ENCODE results near the gene MAD1L1. TPM values are rescaled to one million over a fixed set of nuclear protein-coding genes. Genes with fewer than 3 reads are reported as not detected.

Gene MAD1L1
- polyA plus RNA-seq, 2 donors: 18.0 to 24.9 TPM

DNA sequence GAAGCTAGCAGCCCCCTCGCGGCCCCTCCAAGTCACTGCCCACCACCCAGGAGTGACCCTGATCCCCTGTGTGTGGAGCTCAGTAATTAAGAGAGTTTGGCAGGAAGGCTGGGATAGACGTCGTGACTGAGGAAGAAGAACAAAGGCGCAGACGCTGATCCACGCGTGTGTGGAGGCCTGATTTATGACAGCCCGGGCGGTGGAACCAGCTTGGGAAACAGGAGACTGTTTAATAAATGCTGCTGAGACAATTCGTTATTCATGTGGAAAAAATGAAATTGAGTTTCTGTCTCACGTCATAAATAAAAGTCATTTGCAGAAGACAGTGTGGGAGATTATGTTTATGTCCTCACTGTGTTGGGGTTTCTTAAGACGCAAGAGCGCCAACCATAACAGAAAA lies 431.8 kb downstream of the MAD1L1 start:
- Histone ChIP-seq H3K27me3 (ENCODE audit: control insufficient read depth in 1 of 2, insufficient read depth in 2 of 2, low read length in 2 of 2) (no peaks in the 10 kb centered on the region), H3K4me3 (ENCODE audit: low read depth in 1 of 2, low read length in 2 of 2) (no peak overlapping the region), H3K27ac (ENCODE audit: low read depth in 2 of 2, low read length in 1 of 2) (no peak overlapping the region), H3K4me1 (ENCODE audit: control insufficient read depth in 2 of 2, insufficient read depth in 2 of 2, low read length in 1 of 2) (no peaks in the 10 kb centered on the region), H3K36me3 (ENCODE audit: control insufficient read depth in 2 of 2, insufficient read depth in 2 of 2, low read length in 1 of 2) (no peaks in the 10 kb centered on the region), H3K9me3 (ENCODE audit: control insufficient read depth in 2 of 2, insufficient read depth in 1 of 2, low read depth in 1 of 2, low read length in 1 of 2) (peaks cover 1 to 2% of the 10 kb centered on the region in 2 donors)
- WGBS, 2 donors: 45 to 67% methylated on average over 14 of the region's 14 CpGs

DNA sequence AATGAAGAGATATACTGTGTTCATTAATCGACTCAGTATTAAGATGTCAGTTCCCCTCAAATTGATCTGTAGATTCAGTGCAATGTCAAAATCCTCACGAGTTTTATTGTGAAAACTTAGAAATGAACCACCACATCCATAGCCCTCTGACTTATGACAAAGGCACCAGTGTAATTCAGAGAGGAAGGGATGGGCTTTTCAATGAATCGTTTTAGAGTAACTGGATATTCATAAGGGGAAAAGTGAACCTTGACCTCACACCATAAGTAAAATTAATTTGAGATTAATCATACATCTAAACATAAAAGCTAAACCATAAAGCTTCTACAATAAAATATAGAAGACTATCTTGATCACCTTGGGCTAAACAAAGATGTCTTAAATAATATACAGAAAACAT lies 434.6 kb downstream of the MAD1L1 start:
- H3K27me3 ChIP-seq (ENCODE audit: control insufficient read depth in 1 of 2, insufficient read depth in 2 of 2, low read length in 2 of 2): no peaks in the 10 kb centered on the region
- WGBS, 2 donors: 57 to 66% methylated on average over 3 of the region's 3 CpGs
- H3K27ac ChIP-seq (ENCODE audit: low read depth in 2 of 2, low read length in 1 of 2): no peak overlapping the region
- no peak overlapping the region for H3K4me3 ChIP-seq (ENCODE audit: low read depth in 1 of 2, low read length in 2 of 2)
- peaks cover 2 to 9% of the 10 kb centered on the region in 2 donors for H3K9me3 ChIP-seq (ENCODE audit: control insufficient read depth in 2 of 2, insufficient read depth in 1 of 2, low read depth in 1 of 2, low read length in 1 of 2)
- H3K4me1 ChIP-seq (ENCODE audit: control insufficient read depth in 2 of 2, insufficient read depth in 2 of 2, low read length in 1 of 2): no peaks in the 10 kb centered on the region
- no peaks in the 10 kb centered on the region for H3K36me3 ChIP-seq (ENCODE audit: control insufficient read depth in 2 of 2, insufficient read depth in 2 of 2, low read length in 1 of 2)

DNA sequence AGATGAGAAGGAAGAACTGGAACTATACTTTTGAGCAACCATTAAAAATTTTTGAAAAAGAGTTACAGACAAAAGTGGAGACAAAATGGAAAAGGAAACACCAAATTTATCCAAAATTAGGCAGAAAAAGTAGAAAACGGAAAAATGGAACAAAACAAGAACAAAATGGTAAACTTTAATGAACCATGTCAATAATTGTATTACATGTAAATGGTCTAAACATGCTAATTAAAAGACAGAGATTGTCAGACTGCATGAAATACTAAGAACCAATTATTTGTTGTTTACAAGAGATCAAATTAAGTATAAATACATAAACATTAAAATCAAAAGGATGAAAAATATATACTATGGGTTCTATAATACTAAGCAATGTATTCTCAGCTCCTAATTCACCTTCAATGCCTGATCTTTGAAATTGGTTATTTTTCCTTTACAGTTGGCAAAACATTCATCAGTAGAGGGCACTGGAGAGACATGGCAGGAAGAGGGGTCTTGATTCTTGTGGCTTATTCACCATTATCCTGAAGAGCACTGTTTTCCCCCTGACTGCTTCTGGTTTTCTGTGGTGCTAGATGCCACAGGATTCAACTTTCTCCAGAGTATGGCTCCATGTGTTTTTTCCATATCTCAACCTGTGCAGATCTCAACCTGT lies 437.7 kb downstream of the MAD1L1 start:
- no peak overlapping the region for H3K4me3 ChIP-seq (ENCODE audit: low read depth in 1 of 2, low read length in 2 of 2)
- peaks cover 0 to 9% of the 10 kb centered on the region in 2 donors for H3K9me3 ChIP-seq (ENCODE audit: control insufficient read depth in 2 of 2, insufficient read depth in 1 of 2, low read depth in 1 of 2, low read length in 1 of 2)
- no peaks in the 10 kb centered on the region for H3K4me1 ChIP-seq (ENCODE audit: control insufficient read depth in 2 of 2, insufficient read depth in 2 of 2, low read length in 1 of 2)
- 18% methylated on average over 1 of the region's 1 CpG for WGBS, 2 donors
- H3K27me3 ChIP-seq (ENCODE audit: control insufficient read depth in 1 of 2, insufficient read depth in 2 of 2, low read length in 2 of 2): no peaks in the 10 kb centered on the region
- no peak overlapping the region for H3K27ac ChIP-seq (ENCODE audit: low read depth in 2 of 2, low read length in 1 of 2)
- H3K36me3 ChIP-seq (ENCODE audit: control insufficient read depth in 2 of 2, insufficient read depth in 2 of 2, low read length in 1 of 2): no peaks in the 10 kb centered on the region

DNA sequence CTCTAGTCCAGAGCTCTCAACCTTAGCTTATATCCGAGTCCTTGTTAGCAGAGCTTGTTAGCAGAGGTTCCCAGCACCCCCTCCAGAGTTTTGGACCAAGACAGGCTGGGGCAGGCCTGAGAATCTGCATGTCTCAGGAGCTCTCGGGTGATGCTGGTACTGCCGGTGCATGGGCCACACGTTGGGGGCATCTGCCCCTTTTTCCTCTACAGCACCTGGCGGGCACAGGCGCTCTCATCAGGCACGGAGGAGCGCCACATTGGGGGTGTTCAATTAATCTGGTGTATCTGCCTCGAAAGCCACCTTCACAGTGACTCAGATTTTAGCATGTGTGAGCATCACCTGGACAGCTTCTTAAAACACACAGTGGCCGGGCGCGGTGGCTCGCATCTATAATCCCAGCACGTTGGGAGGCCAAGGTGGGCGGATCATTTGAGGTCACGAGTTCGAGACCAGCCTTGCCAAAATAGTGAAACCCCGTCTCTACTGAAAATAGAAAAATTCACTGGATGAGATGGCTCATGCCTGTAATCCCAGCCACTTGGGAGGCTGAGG lies 445.0 kb downstream of the MAD1L1 start:
- Histone ChIP-seq H3K4me3 (ENCODE audit: low read depth in 1 of 2, low read length in 2 of 2) (no peak overlapping the region), H3K27me3 (ENCODE audit: control insufficient read depth in 1 of 2, insufficient read depth in 2 of 2, low read length in 2 of 2) (peaks cover 0 to 4% of the 10 kb centered on the region in 2 donors), H3K4me1 (ENCODE audit: control insufficient read depth in 2 of 2, insufficient read depth in 2 of 2, low read length in 1 of 2) (no peaks in the 10 kb centered on the region), H3K36me3 (ENCODE audit: control insufficient read depth in 2 of 2, insufficient read depth in 2 of 2, low read length in 1 of 2) (no peaks in the 10 kb centered on the region), H3K27ac (ENCODE audit: low read depth in 2 of 2, low read length in 1 of 2) (no peak overlapping the region), H3K9me3 (ENCODE audit: control insufficient read depth in 2 of 2, insufficient read depth in 1 of 2, low read depth in 1 of 2, low read length in 1 of 2) (peaks cover 0 to 2% of the 10 kb centered on the region in 2 donors)
- WGBS, 2 donors: 84 to 91% methylated on average over 18 of the region's 18 CpGs

DNA sequence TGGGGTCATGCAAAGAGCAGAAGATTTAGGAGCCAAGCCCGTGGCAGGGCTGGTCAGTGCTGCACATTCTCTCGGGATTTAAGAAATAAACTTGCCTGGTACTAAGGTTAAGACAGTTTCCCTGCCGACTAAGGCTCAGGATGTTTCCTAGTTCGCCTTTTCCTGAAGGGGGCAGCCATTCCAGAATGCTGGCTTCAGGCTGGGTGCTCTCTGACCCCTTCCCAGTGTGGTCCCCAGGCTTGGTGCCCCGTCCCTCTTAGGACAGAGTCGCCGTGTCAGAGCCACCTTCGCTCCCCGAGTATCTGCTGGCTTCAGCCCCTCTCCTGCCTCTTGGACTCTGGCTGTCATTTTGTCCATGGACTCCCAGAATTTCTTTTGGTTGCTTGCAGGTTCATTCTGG lies 445.5 kb downstream of the MAD1L1 start:
- Histone ChIP-seq H3K27ac (ENCODE audit: low read depth in 2 of 2, low read length in 1 of 2) (no peak overlapping the region), H3K27me3 (ENCODE audit: control insufficient read depth in 1 of 2, insufficient read depth in 2 of 2, low read length in 2 of 2) (peaks cover 0 to 4% of the 10 kb centered on the region in 2 donors), H3K36me3 (ENCODE audit: control insufficient read depth in 2 of 2, insufficient read depth in 2 of 2, low read length in 1 of 2) (no peaks in the 10 kb centered on the region), H3K4me1 (ENCODE audit: control insufficient read depth in 2 of 2, insufficient read depth in 2 of 2, low read length in 1 of 2) (no peaks in the 10 kb centered on the region), H3K9me3 (ENCODE audit: control insufficient read depth in 2 of 2, insufficient read depth in 1 of 2, low read depth in 1 of 2, low read length in 1 of 2) (peaks cover 0 to 2% of the 10 kb centered on the region in 2 donors), H3K4me3 (ENCODE audit: low read depth in 1 of 2, low read length in 2 of 2) (no peak overlapping the region)
- WGBS, 2 donors: 76 to 80% methylated on average over 9 of the region's 9 CpGs

DNA sequence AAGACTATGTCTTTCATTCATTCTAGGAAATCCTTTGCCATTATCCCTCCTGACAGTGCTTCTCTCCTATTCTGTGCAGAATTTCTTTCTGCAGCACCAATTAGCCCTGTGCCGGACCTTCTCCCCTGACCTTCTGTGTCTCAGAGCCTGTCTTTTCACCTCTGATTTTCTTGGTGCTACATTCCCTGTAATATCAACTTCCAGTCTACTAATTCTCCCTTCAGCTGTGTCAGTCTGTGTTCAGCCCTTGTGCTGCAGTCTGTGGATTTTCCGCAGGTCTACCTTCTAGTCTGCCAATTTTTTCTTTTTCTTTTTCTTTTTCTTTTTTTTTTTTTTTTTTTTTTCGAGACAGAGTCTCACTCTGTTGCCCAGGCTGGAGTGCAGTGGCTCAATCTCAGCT lies 446.9 kb downstream of the MAD1L1 start:
- no peaks in the 10 kb centered on the region for H3K36me3 ChIP-seq (ENCODE audit: control insufficient read depth in 2 of 2, insufficient read depth in 2 of 2, low read length in 1 of 2)
- H3K9me3 ChIP-seq (ENCODE audit: control insufficient read depth in 2 of 2, insufficient read depth in 1 of 2, low read depth in 1 of 2, low read length in 1 of 2): peaks cover 0 to 2% of the 10 kb centered on the region in 2 donors
- no peak overlapping the region for H3K4me3 ChIP-seq (ENCODE audit: low read depth in 1 of 2, low read length in 2 of 2)
- H3K4me1 ChIP-seq (ENCODE audit: control insufficient read depth in 2 of 2, insufficient read depth in 2 of 2, low read length in 1 of 2): no peaks in the 10 kb centered on the region
- whole genome bisulfite sequencing, 2 donors: 88 to 93% methylated on average over 3 of the region's 3 CpGs
- peaks cover 0 to 4% of the 10 kb centered on the region in 2 donors for H3K27me3 ChIP-seq (ENCODE audit: control insufficient read depth in 1 of 2, insufficient read depth in 2 of 2, low read length in 2 of 2)
- no peak overlapping the region for H3K27ac ChIP-seq (ENCODE audit: low read depth in 2 of 2, low read length in 1 of 2)

DNA sequence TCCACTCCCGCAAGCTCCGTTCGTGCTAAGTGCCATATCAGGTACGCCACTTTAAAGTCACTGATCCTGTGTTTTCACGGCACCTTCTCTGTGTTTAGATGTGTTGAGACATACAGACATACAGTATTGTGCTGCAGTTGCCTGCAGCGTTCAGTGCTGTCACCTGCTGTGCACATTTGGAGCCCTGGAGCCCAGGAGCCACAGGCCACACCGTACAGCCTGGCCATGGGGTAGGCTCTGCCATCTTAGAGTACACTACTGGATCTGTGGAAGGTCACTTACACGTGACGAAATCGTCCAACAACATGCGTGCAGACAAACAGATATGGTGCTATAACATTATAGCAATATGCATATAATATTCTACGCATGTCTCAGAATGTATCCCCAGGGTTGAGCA lies 451.4 kb downstream of the MAD1L1 start:
- WGBS, 2 donors: 92 to 95% methylated on average over 12 of the region's 12 CpGs

DNA sequence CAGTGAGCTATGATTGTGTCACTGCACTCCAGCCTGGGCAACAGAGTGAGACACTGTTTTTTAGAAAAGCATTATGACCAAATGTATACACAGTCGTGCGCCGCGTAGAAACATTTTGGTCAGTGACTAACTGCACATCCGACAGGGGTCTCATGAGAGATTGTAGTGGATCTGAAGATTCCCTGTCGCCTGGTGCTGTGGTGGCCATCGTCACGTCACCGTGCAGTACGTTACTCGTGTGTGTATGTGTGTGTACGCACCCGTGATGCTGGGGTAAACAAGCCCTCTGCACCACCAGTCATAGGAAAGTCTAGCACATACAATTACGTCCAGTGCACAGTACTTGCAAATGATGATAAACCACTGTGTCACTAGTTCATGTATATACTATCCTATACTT lies 453.3 kb downstream of the MAD1L1 start:
- Histone ChIP-seq H3K4me3 (ENCODE audit: low read depth in 1 of 2, low read length in 2 of 2) (no peak overlapping the region), H3K27me3 (ENCODE audit: control insufficient read depth in 1 of 2, insufficient read depth in 2 of 2, low read length in 2 of 2) (no peaks in the 10 kb centered on the region), H3K9me3 (ENCODE audit: control insufficient read depth in 2 of 2, insufficient read depth in 1 of 2, low read depth in 1 of 2, low read length in 1 of 2) (peaks cover 0 to 2% of the 10 kb centered on the region in 2 donors), H3K36me3 (ENCODE audit: control insufficient read depth in 2 of 2, insufficient read depth in 2 of 2, low read length in 1 of 2) (no peaks in the 10 kb centered on the region), H3K4me1 (ENCODE audit: control insufficient read depth in 2 of 2, insufficient read depth in 2 of 2, low read length in 1 of 2) (no peaks in the 10 kb centered on the region), H3K27ac (ENCODE audit: low read depth in 2 of 2, low read length in 1 of 2) (no peak overlapping the region)
- WGBS, 2 donors: 85 to 89% methylated on average over 14 of the region's 14 CpGs

More for the DNA sequence above, 451.4 kb downstream of the MAD1L1 start:
- H3K4me1 ChIP-seq (ENCODE audit: control insufficient read depth in 2 of 2, insufficient read depth in 2 of 2, low read length in 1 of 2): no peaks in the 10 kb centered on the region
- H3K36me3 ChIP-seq (ENCODE audit: control insufficient read depth in 2 of 2, insufficient read depth in 2 of 2, low read length in 1 of 2): no peaks in the 10 kb centered on the region
- H3K9me3 ChIP-seq (ENCODE audit: control insufficient read depth in 2 of 2, insufficient read depth in 1 of 2, low read depth in 1 of 2, low read length in 1 of 2): peaks cover 2% of the 10 kb centered on the region in 2 donors
- H3K4me3 ChIP-seq (ENCODE audit: low read depth in 1 of 2, low read length in 2 of 2): no peak overlapping the region
- no peaks in the 10 kb centered on the region for H3K27me3 ChIP-seq (ENCODE audit: control insufficient read depth in 1 of 2, insufficient read depth in 2 of 2, low read length in 2 of 2)
- H3K27ac ChIP-seq (ENCODE audit: low read depth in 2 of 2, low read length in 1 of 2): no peak overlapping the region

DNA sequence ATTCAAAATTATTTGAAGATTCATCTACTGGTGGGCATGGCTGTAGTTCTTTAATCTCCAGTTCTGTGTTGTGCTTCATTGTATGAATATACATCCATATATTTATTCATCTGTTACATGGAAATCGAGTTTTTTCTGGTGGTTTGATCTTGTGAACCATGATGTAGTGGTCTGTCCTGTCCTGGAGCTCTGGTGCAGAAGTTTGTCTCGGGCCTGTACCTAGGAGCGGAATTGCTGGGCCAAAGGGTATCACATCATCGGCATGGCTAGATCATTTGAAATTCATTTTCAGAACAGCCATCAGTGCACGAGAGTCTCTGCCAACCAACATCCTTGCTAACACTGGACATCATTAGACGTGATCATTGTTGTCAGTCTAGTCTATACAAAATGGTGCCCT lies 455.6 kb downstream of the MAD1L1 start:
- 78 to 84% methylated on average over 6 of the region's 6 CpGs for WGBS, 2 donors
- Histone ChIP-seq H3K27ac (ENCODE audit: low read depth in 2 of 2, low read length in 1 of 2) (no peak overlapping the region), H3K4me1 (ENCODE audit: control insufficient read depth in 2 of 2, insufficient read depth in 2 of 2, low read length in 1 of 2) (no peaks in the 10 kb centered on the region), H3K36me3 (ENCODE audit: control insufficient read depth in 2 of 2, insufficient read depth in 2 of 2, low read length in 1 of 2) (no peaks in the 10 kb centered on the region), H3K9me3 (ENCODE audit: control insufficient read depth in 2 of 2, insufficient read depth in 1 of 2, low read depth in 1 of 2, low read length in 1 of 2) (peaks cover 0 to 2% of the 10 kb centered on the region in 2 donors), H3K4me3 (ENCODE audit: low read depth in 1 of 2, low read length in 2 of 2) (no peak overlapping the region), H3K27me3 (ENCODE audit: control insufficient read depth in 1 of 2, insufficient read depth in 2 of 2, low read length in 2 of 2) (no peaks in the 10 kb centered on the region)

DNA sequence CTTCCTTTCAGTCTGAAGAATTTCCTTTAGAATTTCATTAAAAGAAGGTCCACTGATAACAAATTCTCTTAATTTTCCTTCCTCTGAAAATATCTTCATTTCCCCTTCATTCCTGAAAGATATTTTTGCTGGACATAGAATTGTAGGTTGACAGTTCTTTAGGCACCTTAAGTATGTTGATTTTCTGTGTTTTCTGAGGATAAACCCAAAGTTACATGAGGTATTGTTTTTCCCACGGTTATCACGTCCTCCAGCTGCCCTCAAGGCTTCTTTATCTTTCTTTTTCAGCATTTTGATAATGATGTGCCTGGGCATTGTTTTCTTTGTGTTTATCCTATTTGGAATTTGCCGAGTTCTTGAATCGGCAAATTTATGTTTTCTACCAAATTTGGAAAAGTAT lies 457.4 kb downstream of the MAD1L1 start:
- Histone ChIP-seq H3K9me3 (ENCODE audit: control insufficient read depth in 2 of 2, insufficient read depth in 1 of 2, low read depth in 1 of 2, low read length in 1 of 2) (peaks cover 0 to 2% of the 10 kb centered on the region in 2 donors), H3K27ac (ENCODE audit: low read depth in 2 of 2, low read length in 1 of 2) (no peak overlapping the region), H3K4me3 (ENCODE audit: low read depth in 1 of 2, low read length in 2 of 2) (no peak overlapping the region), H3K36me3 (ENCODE audit: control insufficient read depth in 2 of 2, insufficient read depth in 2 of 2, low read length in 1 of 2) (no peaks in the 10 kb centered on the region), H3K27me3 (ENCODE audit: control insufficient read depth in 1 of 2, insufficient read depth in 2 of 2, low read length in 2 of 2) (no peaks in the 10 kb centered on the region), H3K4me1 (ENCODE audit: control insufficient read depth in 2 of 2, insufficient read depth in 2 of 2, low read length in 1 of 2) (no peaks in the 10 kb centered on the region)
- 70 to 74% methylated on average over 4 of the region's 4 CpGs for WGBS, 2 donors

Measured in esophagus (tissue), 2 donors.